Osteoblast (primary cell): Measurements from ENCODE around the gene TRIOBP. TPM values are rescaled to one million over a fixed set of nuclear protein-coding genes. Genes with fewer than 3 reads are reported as not detected.

Experiments
- DNase-seq: peaks from one replicate; pipeline ENCODE4 v3.0.0; 2011; ENCODE audit warnings: low spot score, mixed read lengths; ENCODE audit not compliant: insufficient read length; ENCODE audit errors: missing footprints
- H2AFZ ChIP-seq: 2 replicates; pipeline ENCODE4 v1.6.0; 2011; ENCODE audit warnings: mild to moderate bottlenecking, low read length
- H3K27ac ChIP-seq: 2 replicates; pipeline ENCODE4 v1.5.1; 2011; ENCODE audit warnings: mild to moderate bottlenecking, low read depth, low read length, moderate library complexity
- H3K27me3 ChIP-seq: 2 replicates; pipeline ENCODE4 v1.6.0; 2012; ENCODE audit warnings: mild to moderate bottlenecking, control low read depth, inconsistent platforms, low read length, moderate library complexity; ENCODE audit not compliant: insufficient read depth
- H3K36me3 ChIP-seq: 2 replicates; pipeline ENCODE4 v1.5.1; 2011; ENCODE audit warnings: mild to moderate bottlenecking, low read length, control low read depth, moderate library complexity; ENCODE audit not compliant: insufficient read depth
- H3K4me1 ChIP-seq: 2 replicates; pipeline ENCODE4 v1.5.1; 2011; ENCODE audit warnings: mild to moderate bottlenecking, low read length, control low read depth, moderate library complexity; ENCODE audit not compliant: insufficient read depth
- H3K4me2 ChIP-seq: 2 replicates; pipeline ENCODE4 v1.6.0; 2011; ENCODE audit warnings: mild to moderate bottlenecking, low read length; ENCODE audit not compliant: insufficient read depth
- H3K4me3 ChIP-seq: fragments of 200-600 bp; sonication (generic); 3 replicates; pipeline ENCODE4 v1.5.1; 2012; ENCODE audit warnings: mild to moderate bottlenecking, low read length, inconsistent platforms; ENCODE audit not compliant: insufficient read depth
- H3K79me2 ChIP-seq: 2 replicates; pipeline ENCODE4 v1.6.0; 2012; ENCODE audit warnings: mild to moderate bottlenecking, low read length, control low read depth, inconsistent platforms; ENCODE audit not compliant: insufficient read depth
- H3K9me3 ChIP-seq: 2 replicates; pipeline ENCODE4 v1.5.1; 2011; ENCODE audit warnings: low read depth, low read length, control low read depth
- H4K20me1 ChIP-seq: 2 replicates; pipeline ENCODE4 v1.6.0; 2012; ENCODE audit warnings: mild to moderate bottlenecking, low read length, control low read depth; ENCODE audit not compliant: insufficient read depth
- CTCF ChIP-seq: IDR thresholded peaks from 2 replicates; pipeline ENCODE4 v1.5.1; 2011; ENCODE audit warnings: mild to moderate bottlenecking, low read depth, low read length, moderate library complexity; ENCODE audit errors: extremely low read depth
- total RNA-seq: library from RNA; depleted of rRNA; stranded (reverse); fragments of >200 nt; gene quantifications from 2 replicates; pipeline ENCODE4 v1.2.3, GENCODE V29; 2012

The TRIOBP gene
- total RNA-seq, 1 donor: 162 TPM

- DNase-seq: no peak
- peaks cover under 1% of the 10 kb centered on the region for H3K4me1 ChIP-seq
- peaks cover 91% of the 10 kb centered on the region for H3K36me3 ChIP-seq
- peaks cover 59% of the 10 kb centered on the region for H3K79me2 ChIP-seq
- H2AFZ ChIP-seq: no peak overlapping the region
- TF ChIP-seq CTCF: no peak
- H3K27ac ChIP-seq: no peak overlapping the region
- no peaks in the 10 kb centered on the region for H3K9me3 ChIP-seq
- peaks cover 26% of the 10 kb centered on the region for H4K20me1 ChIP-seq
- no peak overlapping the region for H3K4me3 ChIP-seq
- H3K4me2 ChIP-seq: no peak overlapping the region
- no peaks in the 10 kb centered on the region for H3K27me3 ChIP-seq
Observed at GRCh38 chr22:37759281-37759680, 62.4 kb downstream of the TRIOBP start.

- no peak for DNase-seq
- peaks cover 88% of the 10 kb centered on the region for H3K36me3 ChIP-seq
- no peak overlapping the region for H3K4me2 ChIP-seq
- H3K4me1 ChIP-seq: no peaks in the 10 kb centered on the region
- no peak overlapping the region for H2AFZ ChIP-seq
- H3K4me3 ChIP-seq: no peak overlapping the region
- peaks cover 50% of the 10 kb centered on the region for H3K79me2 ChIP-seq
- no peak overlapping the region for H3K27ac ChIP-seq
- no peak for TF ChIP-seq CTCF
- peaks cover 20% of the 10 kb centered on the region for H4K20me1 ChIP-seq
- H3K9me3 ChIP-seq: no peaks in the 10 kb centered on the region
- no peaks in the 10 kb centered on the region for H3K27me3 ChIP-seq
Observed at GRCh38 chr22:37760152-37760551, 63.3 kb downstream of the TRIOBP start.

- no peaks in the 10 kb centered on the region for H3K27me3 ChIP-seq
Observed at GRCh38 chr22:37762389-37762836, 65.6 kb downstream of the TRIOBP start.

GRCh38 chr22:37763012-37763411 lies 66.2 kb downstream of the TRIOBP start:
- H2AFZ ChIP-seq: no peak overlapping the region
- peaks cover 18% of the 10 kb centered on the region for H4K20me1 ChIP-seq
- peaks cover 87% of the 10 kb centered on the region for H3K36me3 ChIP-seq
- no peak for TF ChIP-seq CTCF
- no peaks in the 10 kb centered on the region for H3K4me1 ChIP-seq
- DNase-seq: no peak
- H3K4me2 ChIP-seq: no peak overlapping the region
- no peak overlapping the region for H3K4me3 ChIP-seq
- no peaks in the 10 kb centered on the region for H3K27me3 ChIP-seq
- no peak overlapping the region for H3K27ac ChIP-seq
- H3K79me2 ChIP-seq: peaks cover 22% of the 10 kb centered on the region
- no peaks in the 10 kb centered on the region for H3K9me3 ChIP-seq

More at GRCh38 chr22:37762389-37762836, 65.6 kb downstream of the TRIOBP start:
- H2AFZ ChIP-seq: no peak overlapping the region
- H3K9me3 ChIP-seq: no peaks in the 10 kb centered on the region
- H4K20me1 ChIP-seq: peaks cover 15% of the 10 kb centered on the region
- TF ChIP-seq CTCF: no peak
- no peak overlapping the region for H3K4me3 ChIP-seq
- H3K79me2 ChIP-seq: peaks cover 28% of the 10 kb centered on the region
- peaks cover 87% of the 10 kb centered on the region for H3K36me3 ChIP-seq
- no peaks in the 10 kb centered on the region for H3K4me1 ChIP-seq
- H3K27ac ChIP-seq: no peak overlapping the region
- DNase-seq: no peak
- H3K4me2 ChIP-seq: no peak overlapping the region
